ENCODE data around the gene NELFA.

- TF ChIP-seq CTCF (IDR thresholded peaks at IDR 0.05; ENCODE audit: low read depth, low read length) (no peak), EZH2phosphoT487 (IDR thresholded peaks at IDR 0.05; ENCODE audit: low read depth) (no peak)
Measured at GRCh38 chr4:2044542-2045517, 36.1 kb upstream of the NELFA start.

Data from OCI-LY3 (cell line).